A549 treated with CpdA at 1 μM for 4 hours (cell line): ENCODE results near the gene NPM1. TPM values are rescaled to one million over a fixed set of nuclear protein-coding genes. Genes with fewer than 3 reads are reported as not detected.

Source experiments
- total RNA-seq: library from RNA; stranded (reverse); fragments of 200-300 nt; extraction: Qiagen RNA extraction; gene quantifications from 5 replicates; pipeline ENCODE4 v1.2.3, GENCODE V29; 2022; ENCODE audit warnings: low read depth

Gene NPM1
- total RNA-seq: 3,363 to 4,977 TPM (median 3,382 TPM) in 5 replicates

GRCh38 chr5:171387345-171387969, at the start of gene NPM1:
NPM1 (plus strand) TSS chr5:171387849; CDS start chr5:171387949, 100 bp downstream.

GRCh38 chr5:171418982-171419687, 31.5 kb downstream of the NPM1 start, which contains the start of gene FGF18:
FGF18 (plus strand) TSS chr5:171419647; CDS start chr5:171420200, 553 bp downstream.

Other genes starting within 250 kb of the NPM1 start
- not detected in 5 replicates for gene TLX3, start 78.6 kb upstream of the NPM1 start, total RNA-seq
- gene FGF18, start 31.8 kb downstream of the NPM1 start, total RNA-seq: 0.19 to 0.56 TPM (median 0.40 TPM) in 5 replicates